Measurements from ENCODE around the gene TTI1.

DNA sequence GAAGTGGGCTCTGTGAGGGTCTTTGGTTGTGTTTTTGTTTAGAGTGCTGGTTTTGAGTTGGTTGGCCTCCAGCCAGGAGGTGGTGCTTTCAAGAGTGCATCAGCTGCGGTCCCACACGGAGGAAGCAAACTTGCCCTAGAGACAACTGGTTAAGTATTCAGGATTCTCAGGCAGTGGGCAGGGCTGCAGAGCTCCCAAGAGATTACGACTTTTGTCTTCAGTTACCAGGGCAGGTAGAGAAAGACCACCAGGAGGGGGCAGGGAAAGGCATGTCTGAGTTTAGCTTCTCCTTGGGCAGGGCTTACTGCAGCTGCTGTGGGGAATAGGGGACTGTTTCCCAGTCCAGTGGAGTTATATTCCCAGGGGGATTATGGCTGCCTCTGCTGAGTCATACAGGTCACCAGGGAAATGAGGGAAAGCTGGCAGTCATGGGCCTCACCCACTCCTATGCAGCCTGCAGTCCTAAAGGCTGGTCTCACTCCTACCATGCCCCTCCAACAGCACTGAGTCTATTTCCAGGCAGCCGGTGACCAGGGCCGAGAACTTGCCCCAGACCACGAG lies 64.3 kb downstream of the TTI1 start:
- TF ChIP-seq, protein P1, sequence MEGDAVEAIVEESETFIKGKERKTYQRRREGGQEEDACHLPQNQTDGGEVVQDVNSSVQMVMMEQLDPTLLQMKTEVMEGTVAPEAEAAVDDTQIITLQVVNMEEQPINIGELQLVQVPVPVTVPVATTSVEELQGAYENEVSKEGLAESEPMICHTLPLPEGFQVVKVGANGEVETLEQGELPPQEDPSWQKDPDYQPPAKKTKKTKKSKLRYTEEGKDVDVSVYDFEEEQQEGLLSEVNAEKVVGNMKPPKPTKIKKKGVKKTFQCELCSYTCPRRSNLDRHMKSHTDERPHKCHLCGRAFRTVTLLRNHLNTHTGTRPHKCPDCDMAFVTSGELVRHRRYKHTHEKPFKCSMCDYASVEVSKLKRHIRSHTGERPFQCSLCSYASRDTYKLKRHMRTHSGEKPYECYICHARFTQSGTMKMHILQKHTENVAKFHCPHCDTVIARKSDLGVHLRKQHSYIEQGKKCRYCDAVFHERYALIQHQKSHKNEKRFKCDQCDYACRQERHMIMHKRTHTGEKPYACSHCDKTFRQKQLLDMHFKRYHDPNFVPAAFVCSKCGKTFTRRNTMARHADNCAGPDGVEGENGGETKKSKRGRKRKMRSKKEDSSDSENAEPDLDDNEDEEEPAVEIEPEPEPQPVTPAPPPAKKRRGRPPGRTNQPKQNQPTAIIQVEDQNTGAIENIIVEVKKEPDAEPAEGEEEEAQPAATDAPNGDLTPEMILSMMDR (IDR thresholded peaks at IDR 0.05) = no peak
- TF ChIP-seq EZH2 (IDR thresholded peaks at IDR 0.05; ENCODE audit: borderline replicate concordance, insufficient read depth, low read depth, low read length, poor library complexity, severe bottlenecking) = no peak

Measured in B cell (primary cell).